Glomerular visceral epithelial cell (primary cell): ENCODE data around the gene EML4.
"Not testable (repeated sequence)": the region's sequence is repeated elsewhere in the genome, so short reads cannot be mapped to it uniquely, and the experiment has no call there.

Source experiments
- DNase-seq: peaks from one replicate; pipeline ENCODE4 v3.0.0-alpha.2; 2016; ENCODE audit errors: extremely low spot score

Gene EML4

DNA sequence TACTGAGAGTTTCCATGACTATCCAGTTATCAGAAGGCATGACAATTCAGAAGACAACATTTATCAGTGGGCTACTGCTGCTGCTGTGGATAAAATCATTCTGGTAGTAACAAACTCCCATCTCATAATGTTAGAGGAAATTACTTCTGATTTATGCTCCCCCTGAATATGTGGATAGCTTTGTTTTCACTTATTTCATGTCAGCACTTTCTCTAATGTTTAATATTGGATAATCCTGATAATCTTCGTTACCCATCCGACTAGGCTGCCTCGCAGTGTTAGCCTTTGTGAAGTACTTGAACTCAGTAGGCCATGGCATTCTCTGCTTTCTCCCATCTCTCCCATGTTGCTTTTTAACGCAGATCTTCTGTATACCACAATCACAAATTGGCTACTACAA is 163.4 kb downstream of the EML4 start:
- no peak for DNase-seq

- DNase-seq = no peak
Measured at GRCh38 chr2:42333579-42333978, 164.4 kb downstream of the EML4 start.

GRCh38 chr2:42334220-42334619 is 165.1 kb downstream of the EML4 start:
- no peak for DNase-seq

DNA sequence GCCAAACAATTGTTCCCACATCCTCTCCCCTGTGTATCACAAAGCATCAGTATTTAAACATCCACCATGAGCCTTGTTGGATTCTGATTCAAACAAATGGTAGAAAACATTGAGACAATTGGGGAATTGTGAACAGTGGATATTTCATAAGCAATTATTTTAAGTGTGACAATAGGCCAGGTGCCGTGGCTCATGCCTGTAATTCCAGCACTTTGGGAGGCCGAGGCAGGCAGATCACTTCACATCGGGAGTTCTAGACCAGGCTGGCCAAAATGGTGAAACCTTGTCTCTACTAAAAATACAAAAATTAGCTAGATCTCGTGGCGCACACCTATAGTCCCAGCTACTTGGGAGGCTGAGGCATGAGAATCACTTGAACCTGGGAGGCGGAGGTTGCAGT is 165.7 kb downstream of the EML4 start:
- DNase-seq = not testable (repeated sequence)

GRCh38 chr2:42335514-42336104 is 166.5 kb downstream of the EML4 start:
- DNase-seq = no peak

- peak; percentile 22 for DNase-seq
Measured at GRCh38 chr2:42336361-42336965, 167.3 kb downstream of the EML4 start.

GRCh38 chr2:42337356-42337820 is 168.2 kb downstream of the EML4 start:
- no peak for DNase-seq

- no peak for DNase-seq
Measured at GRCh38 chr2:42337846-42338566, 168.9 kb downstream of the EML4 start.

GRCh38 chr2:42338567-42339190 is 169.5 kb downstream of the EML4 start:
- no peak for DNase-seq

DNA sequence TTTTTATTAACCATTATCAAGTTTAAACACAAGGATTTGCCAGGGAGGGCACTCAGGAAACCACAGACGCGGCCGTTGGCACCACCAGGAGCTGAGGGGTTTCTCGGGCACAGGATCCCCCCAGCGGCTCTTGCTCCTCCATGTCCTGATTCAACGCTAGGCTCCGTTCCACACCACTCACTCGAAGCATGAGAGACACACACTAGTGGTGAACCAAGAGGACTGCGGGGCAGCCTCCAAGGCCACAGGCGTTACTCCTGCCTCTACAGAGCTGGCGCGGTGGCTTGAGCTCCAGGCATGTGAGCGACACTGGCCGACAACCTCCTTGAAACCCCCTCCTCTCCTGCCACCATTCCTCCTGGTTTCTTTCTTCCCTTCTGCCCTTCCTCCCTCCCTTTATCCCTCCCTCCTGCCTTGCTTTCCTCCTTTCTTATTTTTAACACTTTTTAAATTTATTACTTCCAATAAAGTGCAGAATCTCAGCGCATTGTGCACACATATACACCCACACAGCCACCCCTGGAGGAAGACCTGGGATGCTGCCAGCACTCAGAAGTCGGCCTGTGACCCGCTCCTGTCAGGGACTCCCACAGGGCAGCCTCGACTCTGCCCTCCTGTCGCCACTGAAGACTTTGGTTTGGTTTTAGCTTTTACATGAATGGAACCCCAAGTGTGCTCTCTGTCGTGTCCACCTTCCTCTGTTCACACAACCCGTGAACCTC is 170.2 kb downstream of the EML4 start:
- no peak for DNase-seq

GRCh38 chr2:42340045-42340937 is 171.1 kb downstream of the EML4 start:
- DNase-seq = no peak

GRCh38 chr2:42340938-42341636 is 171.9 kb downstream of the EML4 start:
- DNase-seq = no peak

- peak; percentile 64 for DNase-seq
Measured at GRCh38 chr2:42342061-42342794, 173.1 kb downstream of the EML4 start.

GRCh38 chr2:42342795-42343241 is 173.7 kb downstream of the EML4 start:
- DNase-seq = no peak

- no peak for DNase-seq
Measured at GRCh38 chr2:42345986-42346385, 176.8 kb downstream of the EML4 start.

- DNase-seq = not testable (repeated sequence)
Measured at GRCh38 chr2:42346856-42347255, 177.7 kb downstream of the EML4 start.

DNA sequence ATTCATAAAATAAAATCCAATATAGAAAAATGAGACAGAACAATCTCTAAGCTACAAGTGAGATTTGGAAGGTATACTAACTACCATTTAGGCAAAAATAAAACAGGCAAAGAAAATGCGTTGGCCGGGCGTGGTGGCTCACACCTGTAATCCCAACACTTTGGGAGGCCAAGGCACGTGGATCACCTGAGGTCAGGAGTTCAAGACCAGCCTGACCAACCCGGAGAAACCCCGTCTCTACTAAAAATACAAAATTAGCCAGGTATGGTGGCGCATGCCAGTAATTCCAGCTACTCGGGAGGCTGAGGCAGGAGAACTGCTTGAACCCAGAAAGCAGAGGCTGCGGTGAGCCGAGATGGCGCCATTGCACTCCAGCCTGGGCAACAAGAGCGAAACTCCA is 178.4 kb downstream of the EML4 start:
- not testable (repeated sequence) for DNase-seq

DNA sequence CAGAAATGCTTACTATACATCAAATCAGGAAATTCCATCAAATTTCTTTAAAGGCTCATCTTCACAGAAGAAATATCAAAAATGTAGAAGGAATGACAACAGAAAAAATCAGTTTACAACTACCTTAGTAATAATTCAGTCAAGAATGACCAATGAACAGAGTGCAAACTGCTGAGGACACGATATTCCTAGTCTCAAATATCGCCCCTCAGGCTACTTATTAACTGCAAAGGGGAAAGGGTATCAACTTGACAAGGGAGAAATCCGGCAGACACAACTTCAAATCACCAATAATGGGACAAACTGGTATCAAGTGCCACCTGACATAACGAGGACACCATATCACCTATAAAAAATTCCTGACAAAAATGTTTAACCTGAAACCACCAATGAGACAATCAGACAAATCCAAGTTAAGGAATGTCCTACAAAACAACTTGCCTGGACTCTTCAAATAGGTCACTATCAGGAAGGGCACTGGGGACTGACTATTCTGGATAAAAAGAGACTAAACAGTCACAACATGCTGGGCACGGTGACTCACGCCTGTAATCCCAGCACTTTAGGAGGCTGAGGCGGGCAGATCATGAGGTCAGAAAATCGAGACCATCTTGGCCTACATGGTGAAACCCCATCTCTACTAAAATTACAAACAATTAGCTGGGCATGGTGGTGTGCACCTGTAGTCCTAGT is 179.1 kb downstream of the EML4 start:
- DNase-seq = no peak
